ENCODE results near the gene CLEC4E.
"Not testable (repeated sequence)": the region's sequence is repeated elsewhere in the genome, so short reads cannot be mapped to it uniquely, and the experiment has no call there.

The CLEC4E gene, protein sequence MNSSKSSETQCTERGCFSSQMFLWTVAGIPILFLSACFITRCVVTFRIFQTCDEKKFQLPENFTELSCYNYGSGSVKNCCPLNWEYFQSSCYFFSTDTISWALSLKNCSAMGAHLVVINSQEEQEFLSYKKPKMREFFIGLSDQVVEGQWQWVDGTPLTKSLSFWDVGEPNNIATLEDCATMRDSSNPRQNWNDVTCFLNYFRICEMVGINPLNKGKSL

DNA sequence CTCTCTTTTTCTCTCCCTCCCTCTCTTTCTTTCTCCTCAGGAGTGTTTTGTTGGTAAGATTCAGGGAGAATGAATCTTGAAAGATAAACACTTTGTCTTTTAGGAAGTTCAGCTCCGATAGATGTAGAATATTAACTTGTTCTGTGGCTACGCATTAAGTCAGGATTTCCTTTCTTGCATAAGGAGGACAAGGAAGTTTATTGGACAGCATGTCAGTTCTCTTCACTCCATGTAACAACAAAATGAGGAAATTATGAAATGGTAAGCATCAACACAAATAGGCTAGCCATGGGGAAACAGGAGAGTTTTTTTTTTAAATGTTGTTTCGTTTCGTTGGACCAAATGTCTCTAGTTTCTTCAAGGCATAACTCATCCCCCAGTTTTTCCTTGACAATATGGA lies at the start of gene CLEC4E:
Gene CLEC4E (minus strand): TSS at position 75 of the 400 bp plus-strand sequence. CDS start 108 bp downstream, outside the sequence.
- H3K4me3 ChIP-seq (ENCODE audit: low read length); DNase-seq (ENCODE audit: low read depth): not testable (repeated sequence)

DNA sequence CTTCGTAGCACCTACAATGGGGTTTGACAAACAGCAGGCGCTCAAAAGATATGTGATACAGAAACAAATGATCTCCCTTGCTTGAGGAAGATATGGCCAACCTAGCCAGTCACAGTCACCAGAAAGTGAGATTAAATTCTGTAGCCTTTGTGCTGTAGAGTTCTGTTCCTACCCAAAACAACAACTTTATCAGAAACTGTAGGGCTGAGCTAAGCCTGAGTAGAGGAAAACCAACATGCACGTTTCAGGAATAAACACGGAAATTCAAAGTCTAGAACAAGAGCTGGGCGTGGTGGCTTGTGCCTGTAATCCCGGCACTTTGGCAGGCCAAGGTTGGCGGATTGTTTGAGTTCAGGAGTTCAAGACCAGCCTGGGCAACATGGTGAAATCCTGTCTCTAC lies 49.0 kb upstream of the CLEC4E start:
- TF ChIP-seq, protein P1, sequence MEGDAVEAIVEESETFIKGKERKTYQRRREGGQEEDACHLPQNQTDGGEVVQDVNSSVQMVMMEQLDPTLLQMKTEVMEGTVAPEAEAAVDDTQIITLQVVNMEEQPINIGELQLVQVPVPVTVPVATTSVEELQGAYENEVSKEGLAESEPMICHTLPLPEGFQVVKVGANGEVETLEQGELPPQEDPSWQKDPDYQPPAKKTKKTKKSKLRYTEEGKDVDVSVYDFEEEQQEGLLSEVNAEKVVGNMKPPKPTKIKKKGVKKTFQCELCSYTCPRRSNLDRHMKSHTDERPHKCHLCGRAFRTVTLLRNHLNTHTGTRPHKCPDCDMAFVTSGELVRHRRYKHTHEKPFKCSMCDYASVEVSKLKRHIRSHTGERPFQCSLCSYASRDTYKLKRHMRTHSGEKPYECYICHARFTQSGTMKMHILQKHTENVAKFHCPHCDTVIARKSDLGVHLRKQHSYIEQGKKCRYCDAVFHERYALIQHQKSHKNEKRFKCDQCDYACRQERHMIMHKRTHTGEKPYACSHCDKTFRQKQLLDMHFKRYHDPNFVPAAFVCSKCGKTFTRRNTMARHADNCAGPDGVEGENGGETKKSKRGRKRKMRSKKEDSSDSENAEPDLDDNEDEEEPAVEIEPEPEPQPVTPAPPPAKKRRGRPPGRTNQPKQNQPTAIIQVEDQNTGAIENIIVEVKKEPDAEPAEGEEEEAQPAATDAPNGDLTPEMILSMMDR (conservative IDR thresholded peaks at IDR 0.05; ENCODE audit: low read depth, low read length) = no peak
- DNase-seq (ENCODE audit: low read depth) = no peak
- H3K4me3 ChIP-seq (ENCODE audit: low read length) = no peak overlapping the region

DNA sequence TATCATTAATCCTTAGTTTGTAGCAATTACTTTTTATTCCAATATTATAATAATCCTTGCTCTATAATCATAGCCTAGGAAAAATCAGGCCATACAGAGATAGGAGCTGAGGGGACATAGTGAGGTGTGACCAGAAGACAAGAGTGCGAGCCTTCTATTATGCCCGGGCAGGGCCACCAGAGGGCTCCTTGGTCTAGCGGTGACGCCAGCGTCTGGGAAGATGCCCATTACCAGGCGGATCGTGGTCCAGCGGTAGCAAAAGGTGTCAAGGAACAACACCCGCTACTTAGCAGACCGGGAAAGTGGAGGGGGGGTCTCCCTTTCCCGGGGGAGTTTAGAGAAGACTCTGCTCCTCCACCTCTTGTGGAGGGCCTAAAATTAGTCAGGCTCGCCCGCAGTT lies 43.8 kb upstream of the CLEC4E start:
- DNase-seq (ENCODE audit: low read depth); H3K4me3 ChIP-seq (ENCODE audit: low read length): not testable (repeated sequence)

DNA sequence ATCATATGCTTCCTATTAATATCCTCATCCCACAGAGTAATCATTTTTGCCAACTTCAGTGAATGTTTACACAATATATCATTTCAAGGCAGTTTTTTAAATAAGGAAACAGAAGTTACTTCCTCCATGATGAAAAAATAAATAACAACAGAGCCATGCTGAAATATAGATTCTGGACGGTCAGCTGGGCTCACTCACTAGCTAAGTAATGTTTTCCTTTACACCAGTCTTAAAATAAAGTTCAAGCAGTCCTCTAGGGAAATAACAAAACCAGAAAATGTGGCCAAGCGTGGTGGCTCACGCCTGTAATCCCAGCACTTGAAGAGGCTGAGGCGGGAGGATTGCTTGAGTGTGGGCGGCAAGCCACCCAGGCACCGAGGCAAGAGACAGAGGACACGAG lies 43.3 kb upstream of the CLEC4E start:
- no peak overlapping the region for H3K4me3 ChIP-seq (ENCODE audit: low read length)
- no peak for DNase-seq (ENCODE audit: low read depth)
- TF ChIP-seq, protein P1 (conservative IDR thresholded peaks at IDR 0.05; ENCODE audit: low read depth, low read length) = no peak

DNA sequence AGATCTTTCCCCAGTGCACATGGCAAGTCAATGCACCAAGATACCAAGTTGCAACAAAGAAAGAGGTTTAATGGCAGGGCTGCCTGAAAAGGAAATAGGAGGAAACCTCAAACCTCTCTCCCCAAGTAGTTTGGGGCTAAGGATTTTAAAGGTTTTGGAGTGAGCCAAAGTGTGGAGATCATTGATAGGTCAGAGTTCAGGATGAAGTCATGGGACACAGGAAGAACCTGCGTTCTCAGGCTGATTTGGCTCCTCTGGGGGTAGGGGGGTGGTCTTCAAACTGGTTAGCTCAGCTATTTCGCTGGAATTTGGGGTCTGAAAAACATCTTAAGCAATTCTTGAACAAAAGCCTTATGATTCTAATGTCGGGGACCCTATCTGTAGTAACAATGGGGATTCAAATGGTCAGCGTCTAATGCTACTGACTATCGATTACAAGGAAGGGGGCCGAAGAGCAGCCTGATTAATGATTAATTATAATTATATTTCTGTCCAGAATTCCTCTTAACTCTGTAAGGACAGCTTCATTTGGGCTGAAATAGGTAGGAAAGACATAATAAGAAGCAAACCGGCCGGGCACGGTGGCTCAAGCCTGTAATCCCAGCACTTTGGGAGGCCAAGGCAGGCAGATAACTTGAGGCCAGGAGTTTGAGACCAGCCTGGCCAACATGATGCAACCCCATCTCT lies 40.5 kb upstream of the CLEC4E start:
- TF ChIP-seq, protein P1 (conservative IDR thresholded peaks at IDR 0.05; ENCODE audit: low read depth, low read length) = no peak
- DNase-seq (ENCODE audit: low read depth) = no peak
- H3K4me3 ChIP-seq (ENCODE audit: low read length) = no peak overlapping the region

DNA sequence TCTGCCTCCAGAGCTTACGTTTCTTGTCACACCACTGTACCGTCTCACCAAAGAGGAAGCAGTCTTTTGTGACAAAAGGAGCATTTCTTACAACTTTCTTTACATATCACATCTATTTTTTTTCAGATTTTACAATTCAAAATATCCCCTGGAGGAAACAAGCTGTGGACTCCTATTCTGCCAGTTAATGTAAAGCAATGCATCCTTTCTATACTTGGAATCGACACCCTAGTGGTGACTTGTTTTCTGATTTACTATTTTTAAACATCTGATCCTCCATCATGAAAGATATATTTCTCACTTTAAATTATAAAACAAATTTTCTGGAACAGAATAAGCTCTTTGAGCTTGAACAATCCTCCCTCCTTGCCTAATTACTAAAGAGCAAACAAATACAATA lies 37.2 kb upstream of the CLEC4E start:
- no peak for DNase-seq (ENCODE audit: low read depth)
- no peak overlapping the region for H3K4me3 ChIP-seq (ENCODE audit: low read length)
- TF ChIP-seq, protein P1 (conservative IDR thresholded peaks at IDR 0.05; ENCODE audit: low read depth, low read length) = no peak

DNA sequence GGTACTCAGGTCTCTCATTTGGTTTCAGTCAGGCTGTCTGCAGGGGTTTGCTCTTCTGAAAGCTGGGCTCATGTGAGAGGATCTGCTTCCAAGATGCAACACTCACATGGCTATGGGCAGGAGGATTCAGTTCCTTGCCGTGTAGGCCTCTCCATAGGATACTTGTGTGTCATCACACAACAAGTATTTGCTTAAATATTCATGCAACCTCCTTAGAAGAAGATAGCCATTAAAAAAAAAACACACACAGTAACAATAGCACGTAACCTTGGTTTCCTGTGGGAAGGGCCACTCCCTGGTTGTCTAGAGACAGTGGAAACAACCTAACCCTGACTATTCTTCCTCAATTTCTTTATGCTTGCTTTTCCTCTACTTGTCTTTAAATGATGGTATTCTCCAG lies 31.8 kb upstream of the CLEC4E start:
- no peak for DNase-seq (ENCODE audit: low read depth)
- TF ChIP-seq, protein P1 (conservative IDR thresholded peaks at IDR 0.05; ENCODE audit: low read depth, low read length) = no peak
- H3K4me3 ChIP-seq (ENCODE audit: low read length) = no peak overlapping the region

DNA sequence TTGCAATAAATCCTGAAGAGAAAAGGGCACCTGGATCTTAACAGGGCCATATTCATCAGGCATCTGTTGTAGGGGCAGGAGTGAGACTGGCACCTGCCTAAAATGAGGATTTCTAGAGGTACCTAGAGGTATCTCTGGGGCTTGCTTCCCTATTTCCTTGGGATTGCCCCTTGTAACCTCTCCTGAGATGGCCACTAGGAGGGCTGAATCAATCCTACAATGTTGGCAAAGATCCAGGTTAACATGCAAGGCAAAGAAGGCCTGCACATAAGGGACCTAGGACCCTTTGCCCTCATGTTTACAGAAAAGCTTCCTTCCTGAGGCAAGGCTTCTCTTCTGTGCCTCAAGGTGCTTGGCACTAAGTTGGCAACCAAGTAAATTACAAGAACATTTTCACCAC lies 25.8 kb upstream of the CLEC4E start:
- no peak overlapping the region for H3K4me3 ChIP-seq (ENCODE audit: low read length)
- no peak for DNase-seq (ENCODE audit: low read depth)
- TF ChIP-seq, protein P1 (conservative IDR thresholded peaks at IDR 0.05; ENCODE audit: low read depth, low read length) = no peak

DNA sequence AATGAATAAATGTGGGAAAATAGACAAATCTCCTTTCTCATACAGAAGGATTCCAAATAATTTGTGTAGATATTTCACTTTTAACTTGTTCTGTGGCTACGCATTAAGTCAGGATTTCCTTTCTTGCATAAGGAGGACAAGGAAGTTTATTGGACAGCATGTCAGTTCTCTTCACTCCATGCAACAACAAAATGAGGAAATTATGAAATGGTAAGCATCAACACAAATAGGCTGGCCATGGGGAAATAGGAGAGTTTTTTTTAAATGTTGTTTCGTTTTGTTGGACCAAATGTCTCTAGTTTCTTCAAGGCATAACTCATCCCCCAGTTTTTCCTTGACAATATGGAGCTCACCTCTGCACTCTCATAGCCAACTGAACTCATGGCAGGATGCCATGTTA lies 25.3 kb upstream of the CLEC4E start:
- DNase-seq (ENCODE audit: low read depth); H3K4me3 ChIP-seq (ENCODE audit: low read length): not testable (repeated sequence)

Data from retinal pigment epithelial cell (primary cell).